Activated CD4-positive, alpha-beta memory T cell treated with anti-CD3 and anti-CD28 coated beads for 36 hours (primary cell): ENCODE results near the gene SLC10A2. TPM values are rescaled to one million over a fixed set of nuclear protein-coding genes. Genes with fewer than 3 reads are reported as not detected.

Experiments
- CTCF ChIA-PET: fragments of 350-600 bp; sonication (Branson Sonifier 250); formaldehyde crosslinking; loops from one replicate; lab custom pipeline; 2021; ENCODE audit warnings: antibody characterized with exemption, inconsistent platforms; lab: Charles Lee
- POLR2A ChIA-PET: fragments of 350-600 bp; sonication (Branson Sonifier 250); formaldehyde crosslinking; loops from one replicate; lab custom pipeline; 2021; ENCODE audit warnings: antibody characterized with exemption; lab: Charles Lee
- DNase-seq: peaks from one replicate; pipeline ENCODE4 v3.0.0-alpha.2; 2020
- H3K27ac Mint-ChIP-seq: one replicate; pipeline ENCODE4 v1.8.0; 2021; ENCODE audit warnings: mixed read lengths
- H3K27me3 Mint-ChIP-seq: one replicate; pipeline ENCODE4 v1.8.0; 2021; ENCODE audit warnings: mixed read lengths
- H3K36me3 Mint-ChIP-seq: one replicate; pipeline ENCODE4 v1.8.0; 2021; ENCODE audit warnings: mixed read lengths
- H3K4me1 Mint-ChIP-seq: one replicate; pipeline ENCODE4 v1.8.0; 2021; ENCODE audit warnings: low read depth, mixed read lengths
- H3K4me3 Mint-ChIP-seq: one replicate; pipeline ENCODE4 v1.8.0; 2021; ENCODE audit warnings: mild to moderate bottlenecking, mixed read lengths
- H3K9me3 Mint-ChIP-seq: one replicate; pipeline ENCODE4 v1.8.0; 2021; ENCODE audit warnings: mixed read lengths
- intact Hi-C: fragments of 100-400 bp; cut with micrococcal nuclease; formaldehyde crosslinking; loops from one replicate; pipeline ENCODE4 v1.15.1; 2023
- total RNA-seq, 2 experiments: library from RNA; stranded (reverse); gene quantifications; one replicate each; pipeline ENCODE4 v1.2.3, GENCODE V29; 2021

The SLC10A2 gene
- total RNA-seq, 2 experiments from 2014 or later, result not detected

- no peak overlapping the region for H3K4me3 Mint-ChIP-seq
- peaks cover 9% of the 10 kb centered on the region for H3K9me3 Mint-ChIP-seq
- ChIA-PET CTCF (no interaction called here), POLR2A (no interaction called here)
- no peaks in the 10 kb centered on the region for H3K27me3 Mint-ChIP-seq
- intact Hi-C loops, result no loop called here
- no peaks in the 10 kb centered on the region for H3K36me3 Mint-ChIP-seq
- no peak for DNase-seq
- no peak overlapping the region for H3K27ac Mint-ChIP-seq
- H3K4me1 Mint-ChIP-seq, result no peaks in the 10 kb centered on the region
Measured at GRCh38 chr13:103087275-103087674, 21.1 kb upstream of the SLC10A2 start.

- H3K27me3 Mint-ChIP-seq, result peaks cover 2% of the 10 kb centered on the region
- no peaks in the 10 kb centered on the region for H3K36me3 Mint-ChIP-seq
- no peak overlapping the region for H3K27ac Mint-ChIP-seq
- ChIA-PET POLR2A (no interaction called here), CTCF (no interaction called here)
- no peak for DNase-seq
- no peak overlapping the region for H3K4me3 Mint-ChIP-seq
- intact Hi-C loops, result no loop called here
- no peaks in the 10 kb centered on the region for H3K9me3 Mint-ChIP-seq
- no peaks in the 10 kb centered on the region for H3K4me1 Mint-ChIP-seq
Measured at GRCh38 chr13:103081435-103081834, 15.2 kb upstream of the SLC10A2 start.

- Mint-ChIP-seq H3K4me1 (no peaks in the 10 kb centered on the region), H3K9me3 (no peaks in the 10 kb centered on the region), H3K4me3 (no peak overlapping the region), H3K27me3 (peaks cover 2% of the 10 kb centered on the region), H3K27ac (no peak overlapping the region), H3K36me3 (no peaks in the 10 kb centered on the region)
- DNase-seq, result no peak
- POLR2A ChIA-PET, result no interaction called here
- CTCF ChIA-PET, result no interaction called here
- intact Hi-C loops, result no loop called here
Measured at GRCh38 chr13:103078158-103078557, 11.9 kb upstream of the SLC10A2 start.

GRCh38 chr13:103068836-103069235 is 2.6 kb upstream of the SLC10A2 start:
- no peaks in the 10 kb centered on the region for H3K27me3 Mint-ChIP-seq
- no peaks in the 10 kb centered on the region for H3K9me3 Mint-ChIP-seq
- H3K4me1 Mint-ChIP-seq, result no peaks in the 10 kb centered on the region
- ChIA-PET CTCF (no interaction called here), POLR2A (no interaction called here)
- H3K36me3 Mint-ChIP-seq, result no peaks in the 10 kb centered on the region
- H3K27ac Mint-ChIP-seq, result no peak overlapping the region
- intact Hi-C loops, result no loop called here
- DNase-seq, result no peak
- no peak overlapping the region for H3K4me3 Mint-ChIP-seq

- CTCF ChIA-PET, result no interaction called here
- POLR2A ChIA-PET, result no interaction called here
- Mint-ChIP-seq H3K27me3 (no peaks in the 10 kb centered on the region), H3K4me1 (no peaks in the 10 kb centered on the region), H3K27ac (no peak overlapping the region), H3K9me3 (no peaks in the 10 kb centered on the region), H3K36me3 (no peaks in the 10 kb centered on the region), H3K4me3 (no peak overlapping the region)
- intact Hi-C loops, result no loop called here
- DNase-seq, result no peak
Measured at GRCh38 chr13:103067751-103068555, 1.7 kb upstream of the SLC10A2 start.

GRCh38 chr13:103066781-103067345 is 646 bp upstream of the SLC10A2 start:
- Mint-ChIP-seq H3K27me3 (no peaks in the 10 kb centered on the region), H3K4me3 (no peak overlapping the region), H3K9me3 (no peaks in the 10 kb centered on the region), H3K27ac (no peak overlapping the region), H3K4me1 (no peaks in the 10 kb centered on the region), H3K36me3 (no peaks in the 10 kb centered on the region)
- POLR2A ChIA-PET, result no interaction called here
- intact Hi-C loops, result no loop called here
- no peak for DNase-seq
- CTCF ChIA-PET, result no interaction called here

- H3K27me3 Mint-ChIP-seq, result no peaks in the 10 kb centered on the region
- intact Hi-C loops, result no loop called here
- no peaks in the 10 kb centered on the region for H3K4me1 Mint-ChIP-seq
- no peak for DNase-seq
- peaks cover 5% of the 10 kb centered on the region for H3K9me3 Mint-ChIP-seq
- H3K36me3 Mint-ChIP-seq, result no peaks in the 10 kb centered on the region
- CTCF ChIA-PET, result no interaction called here
- no peak overlapping the region for H3K27ac Mint-ChIP-seq
- POLR2A ChIA-PET, result no interaction called here
- H3K4me3 Mint-ChIP-seq, result no peak overlapping the region
Measured at GRCh38 chr13:103063376-103063775, 2.8 kb downstream of the SLC10A2 start.

GRCh38 chr13:103062079-103062478 is 4.1 kb downstream of the SLC10A2 start:
- Mint-ChIP-seq H3K27me3 (no peaks in the 10 kb centered on the region), H3K4me1 (no peaks in the 10 kb centered on the region), H3K4me3 (no peak overlapping the region), H3K27ac (no peak overlapping the region), H3K9me3 (peaks cover 9% of the 10 kb centered on the region), H3K36me3 (no peaks in the 10 kb centered on the region)
- POLR2A ChIA-PET, result no interaction called here
- CTCF ChIA-PET, result no interaction called here
- DNase-seq, result no peak
- intact Hi-C loops, result no loop called here

- Mint-ChIP-seq H3K4me3 (no peak overlapping the region), H3K27me3 (no peaks in the 10 kb centered on the region), H3K9me3 (peaks cover 32% of the 10 kb centered on the region), H3K27ac (no peak overlapping the region), H3K4me1 (no peaks in the 10 kb centered on the region), H3K36me3 (no peaks in the 10 kb centered on the region)
- intact Hi-C loops, result no loop called here
- POLR2A ChIA-PET, result no interaction called here
- DNase-seq, result no peak
- CTCF ChIA-PET, result no interaction called here
Measured at GRCh38 chr13:103056008-103056407, 10.2 kb downstream of the SLC10A2 start.

- no peak overlapping the region for H3K4me3 Mint-ChIP-seq
- POLR2A ChIA-PET, result no interaction called here
- intact Hi-C loops, result no loop called here
- CTCF ChIA-PET, result no interaction called here
- H3K27ac Mint-ChIP-seq, result no peak overlapping the region
- no peak for DNase-seq
- H3K4me1 Mint-ChIP-seq, result no peaks in the 10 kb centered on the region
- no peaks in the 10 kb centered on the region for H3K27me3 Mint-ChIP-seq
- H3K36me3 Mint-ChIP-seq, result no peaks in the 10 kb centered on the region
- peaks cover 32% of the 10 kb centered on the region for H3K9me3 Mint-ChIP-seq
Measured at GRCh38 chr13:103055166-103055565, 11.1 kb downstream of the SLC10A2 start.

GRCh38 chr13:103046676-103047075 is 19.5 kb downstream of the SLC10A2 start:
- Mint-ChIP-seq H3K4me3 (no peak overlapping the region), H3K9me3 (no peaks in the 10 kb centered on the region), H3K36me3 (no peaks in the 10 kb centered on the region), H3K27me3 (peaks cover 1% of the 10 kb centered on the region), H3K4me1 (no peaks in the 10 kb centered on the region), H3K27ac (no peak overlapping the region)
- ChIA-PET CTCF (no interaction called here), POLR2A (no interaction called here)
- no peak for DNase-seq
- intact Hi-C loops, result no loop called here

GRCh38 chr13:103044056-103044455 is 22.2 kb downstream of the SLC10A2 start:
- ChIA-PET CTCF (no interaction called here), POLR2A (no interaction called here)
- Mint-ChIP-seq H3K27me3 (peaks cover 1% of the 10 kb centered on the region), H3K36me3 (no peaks in the 10 kb centered on the region), H3K4me1 (no peaks in the 10 kb centered on the region), H3K27ac (no peak overlapping the region), H3K9me3 (no peaks in the 10 kb centered on the region), H3K4me3 (no peak overlapping the region)
- DNase-seq, result no peak
- intact Hi-C loops, result no loop called here

- no peak overlapping the region for H3K4me3 Mint-ChIP-seq
- intact Hi-C loops, result no loop called here
Measured at GRCh38 chr13:103040006-103040405, 26.2 kb downstream of the SLC10A2 start.

More at GRCh38 chr13:103040006-103040405, 26.2 kb downstream of the SLC10A2 start:
- CTCF ChIA-PET, result no interaction called here
- H3K4me1 Mint-ChIP-seq, result no peaks in the 10 kb centered on the region
- no peaks in the 10 kb centered on the region for H3K36me3 Mint-ChIP-seq
- POLR2A ChIA-PET, result no interaction called here
- no peak for DNase-seq
- H3K9me3 Mint-ChIP-seq, result no peaks in the 10 kb centered on the region
- no peak overlapping the region for H3K27ac Mint-ChIP-seq
- H3K27me3 Mint-ChIP-seq, result no peaks in the 10 kb centered on the region
